ENCODE results near the gene POU2F2. TPM values are rescaled to one million over a fixed set of nuclear protein-coding genes. Genes with fewer than 3 reads are reported as not detected.
A peak's percentile ranks its signal among the peaks of the same experiment; 100 is the strongest.

POU2F2 gene
- polyA plus RNA-seq, 1 of the 3 experiments (the other 2 are of a cell fraction) = 0.49 TPM

- no peaks in the 10 kb centered on the region for H3K9me2 ChIP-seq
- no peaks in the 10 kb centered on the region for H3K9me3 ChIP-seq
- no peak overlapping the region for H3K4me3 ChIP-seq (ENCODE audit: low read depth in 2 of 2, low read length in 1 of 2)
- no peak overlapping the region for H3K9ac ChIP-seq
- H3K4me1 ChIP-seq (ENCODE audit: control insufficient read depth in 1 of 2, insufficient read depth in 2 of 2, low read depth in 1 of 2, low read length in 1 of 2) = peaks cover 0 to 16% of the 10 kb centered on the region in 2 experiments; a peak in 1 of 4 replicates
- H2AFZ ChIP-seq (ENCODE audit: low read depth) = no peak overlapping the region
- WGBS (ENCODE audit: low lambda C conversion rate) = 35% methylated on average over 19 of the region's 20 CpGs
- no peaks in the 10 kb centered on the region for H3F3A ChIP-seq (replicated peaks; ENCODE audit: insufficient read depth)
- no peak for TF ChIP-seq RXRA (IDR thresholded peaks at IDR 0.05; ENCODE audit: borderline replicate concordance, low read depth)
- no peak for TF ChIP-seq FOXM1 (IDR thresholded peaks at IDR 0.05; ENCODE audit: low read depth)
- no peak for TF ChIP-seq FOSL2 (IDR thresholded peaks at IDR 0.05; ENCODE audit: borderline replicate concordance, low read depth)
- TF ChIP-seq TEAD4 (IDR thresholded peaks at IDR 0.05; ENCODE audit: borderline replicate concordance, insufficient read depth) = no peak
- no peak for TF ChIP-seq RAD21 (IDR thresholded peaks at IDR 0.05; ENCODE audit: low read length)
- TF ChIP-seq MEF2A (IDR thresholded peaks at IDR 0.05; ENCODE audit: borderline replicate concordance, low read depth) = no peak
- POLR2A ChIA-PET = no interaction called here
- CTCF ChIA-PET = interaction anchor here (0.8 kb wide), 1 partner anchor 15 kb away, joined by 3 read pairs; no protein-coding TSS in a partner anchor
- H3K36me3 ChIP-seq (replicated peaks in 1 of 2; ENCODE audit: control insufficient read depth in 1 of 2, insufficient read depth in 2 of 2, low read length in 1 of 2) = no peaks in the 10 kb centered on the region
- no peaks in the 10 kb centered on the region for H3K79me2 ChIP-seq (ENCODE audit: insufficient read depth)
- H4K20me1 ChIP-seq (ENCODE audit: insufficient read depth) = no peaks in the 10 kb centered on the region
- peaks cover 36% of the 10 kb centered on the region for H3K27me3 ChIP-seq (ENCODE audit: insufficient read depth)
- no peak overlapping the region for H3K27ac ChIP-seq (ENCODE audit: low read depth in 2 of 2, low read length in 1 of 2)
- H3K4me2 ChIP-seq = no peak overlapping the region
- peak; percentile 77 for DNase-seq
Measured at GRCh38 chr19:42153672-42154433, 21.6 kb upstream of the POU2F2 start.

- Histone ChIP-seq H3F3A (replicated peaks; ENCODE audit: insufficient read depth) (no peaks in the 10 kb centered on the region), H3K4me2 (no peak overlapping the region), H2AFZ (ENCODE audit: low read depth) (no peak overlapping the region), H3K27me3 (ENCODE audit: insufficient read depth) (peaks cover 31% of the 10 kb centered on the region), H3K36me3 (replicated peaks in 1 of 2; ENCODE audit: control insufficient read depth in 1 of 2, insufficient read depth in 2 of 2, low read length in 1 of 2) (no peaks in the 10 kb centered on the region), H3K27ac (ENCODE audit: low read depth in 2 of 2, low read length in 1 of 2) (no peak overlapping the region), H4K20me1 (ENCODE audit: insufficient read depth) (no peaks in the 10 kb centered on the region), H3K4me3 (ENCODE audit: low read depth in 2 of 2, low read length in 1 of 2) (no peak overlapping the region), H3K9ac (no peak overlapping the region), H3K9me3 (no peaks in the 10 kb centered on the region), H3K4me1 (ENCODE audit: control insufficient read depth in 1 of 2, insufficient read depth in 2 of 2, low read depth in 1 of 2, low read length in 1 of 2) (peaks cover 0 to 16% of the 10 kb centered on the region in 2 experiments; a peak in 1 of 4 replicates), H3K9me2 (no peaks in the 10 kb centered on the region), H3K79me2 (ENCODE audit: insufficient read depth) (no peaks in the 10 kb centered on the region)
- 81% methylated on average over 18 of the region's 25 CpGs for WGBS (ENCODE audit: low lambda C conversion rate)
- TF ChIP-seq YY1 (IDR thresholded peaks at IDR 0.05; ENCODE audit: low read depth) = no peak
- TF ChIP-seq IRF3 (IDR thresholded peaks at IDR 0.05; ENCODE audit: low read depth, low read length) = no peak
- TF ChIP-seq TCF12 (IDR thresholded peaks at IDR 0.05) = no peak
- TF ChIP-seq TAF1 (IDR thresholded peaks at IDR 0.05; ENCODE audit: borderline replicate concordance, low read depth, low read length) = no peak
- TF ChIP-seq MAX (IDR thresholded peaks at IDR 0.05; ENCODE audit: low read depth) = no peak
- no peak for TF ChIP-seq USF2 (IDR thresholded peaks at IDR 0.05; ENCODE audit: borderline replicate concordance, low read depth, low read length)
- TF ChIP-seq NRF1 (IDR thresholded peaks at IDR 0.05; ENCODE audit: low read depth, low read length) = no peak
- TF ChIP-seq RCOR1 (IDR thresholded peaks at IDR 0.05; ENCODE audit: low read length) = no peak
- TF ChIP-seq NFIC (IDR thresholded peaks at IDR 0.05; ENCODE audit: borderline replicate concordance) = no peak
- no peak for TF ChIP-seq PBX3 (IDR thresholded peaks at IDR 0.05)
- no peak for TF ChIP-seq EZH2phosphoT487 (IDR thresholded peaks at IDR 0.05; ENCODE audit: borderline replicate concordance, low read depth)
- no peak for TF ChIP-seq GABPA (IDR thresholded peaks at IDR 0.05; ENCODE audit: low read depth)
- POLR2A ChIA-PET = no interaction called here
- CTCF ChIA-PET = interaction anchor here (0.8 kb wide), 3 partner anchors 15 to 118 kb away, joined by 3 read pairs; no protein-coding TSS in a partner anchor
- DNase-seq = peak; percentile 34
Measured at GRCh38 chr19:42152910-42153671, 20.8 kb upstream of the POU2F2 start.

Measured in SK-N-SH (cell line).